H1 (cell line): Measurements from ENCODE around the gene FRMD5.

Source experiments
- CHD2 ChIP-seq: IDR thresholded peaks from 2 replicates; pipeline ENCODE4 v1.6.1; 2012; ENCODE audit warnings: low read length, improper control_type of control experiment
- CTCF ChIP-seq, 3 experiments: IDR thresholded peaks; 1 replicate in 2 of 3; 2 replicates in 1 of 3; pipeline versions ENCODE4 v1.5.1 to v1.6.1; 2011; ENCODE audit warnings: low read length in 3 of 3, mild to moderate bottlenecking in 3 of 3, inconsistent platforms in 2 of 3, low read depth in 1 of 3, moderate library complexity in 1 of 3; ENCODE audit not compliant: insufficient read depth in 1 of 3; ENCODE audit errors: control extremely low read depth in 1 of 3
- E2F6 ChIP-seq: IDR thresholded peaks from 2 replicates; pipeline ENCODE4 v1.6.1; 2012; ENCODE audit warnings: inconsistent platforms
- EP300 ChIP-seq, 2 experiments: IDR thresholded peaks; 1 replicate in 1 of 2; 2 replicates in 1 of 2; pipeline ENCODE4 v1.6.1; 2011 to 2012; ENCODE audit warnings: low read depth in 2 of 2, low read length in 2 of 2, mild to moderate bottlenecking in 2 of 2, borderline replicate concordance in 1 of 2, inconsistent platforms in 1 of 2, moderate library complexity in 1 of 2
- EZH2 ChIP-seq: fragments of 200-600 bp; sonication (generic); IDR thresholded peaks from 2 replicates; pipeline ENCODE4 v1.7.1; 2012; ENCODE audit warnings: low read depth, mild to moderate bottlenecking, moderate library complexity, low read length, inconsistent platforms; ENCODE audit not compliant: severe bottlenecking
- HDAC2 ChIP-seq, 2 experiments: fragments of 300-600 bp in 1 of 2; sonication (generic) in 1 of 2; IDR thresholded peaks; 2 replicates each; pipeline ENCODE4 v1.6.1; 2011 to 2012; ENCODE audit warnings: low read depth in 2 of 2, low read length in 2 of 2, mild to moderate bottlenecking in 2 of 2, moderate library complexity in 2 of 2, borderline replicate concordance in 1 of 2, inconsistent platforms in 1 of 2
- JUND ChIP-seq: IDR thresholded peaks from 2 replicates; pipeline ENCODE4 v1.6.1; 2011; ENCODE audit warnings: mild to moderate bottlenecking, improper control_type of control experiment, low read length
- NRF1 ChIP-seq: IDR thresholded peaks from 2 replicates; pipeline ENCODE4 v1.6.1; 2011; ENCODE audit warnings: mild to moderate bottlenecking, low read depth, low read length, improper control_type of control experiment
- POLR2AphosphoS5 ChIP-seq: IDR thresholded peaks from 2 replicates; pipeline ENCODE4 v1.6.1; 2011; ENCODE audit warnings: low read depth, low read length
- RAD21 ChIP-seq, 2 experiments: IDR thresholded peaks in 1 of 2; conservative IDR thresholded peaks in 1 of 2; 2 replicates each; pipeline ENCODE4 v1.6.1; 2011; ENCODE audit warnings: low read depth in 2 of 2, low read length in 2 of 2, improper control_type of control experiment in 1 of 2, inconsistent platforms in 1 of 2, mild to moderate bottlenecking in 1 of 2, moderate library complexity in 1 of 2
- TAF1 ChIP-seq: IDR thresholded peaks from 2 replicates; pipeline ENCODE4 v1.6.1; 2011; ENCODE audit warnings: mild to moderate bottlenecking, low read depth, low read length
- TEAD4 ChIP-seq: IDR thresholded peaks from 2 replicates; pipeline ENCODE4 v1.6.1; 2012; ENCODE audit warnings: low read depth, low read length, inconsistent platforms, mixed read lengths

GRCh38 chr15:43942194-43942593, 252.9 kb downstream of the FRMD5 start:
- TF ChIP-seq TAF1 (no peak), HDAC2 (IDR thresholded peaks at IDR 0.05; ENCODE audit: borderline replicate concordance in 1 of 2, low read depth in 2 of 2, low read length in 2 of 2) (no peak), NRF1 (no peak), E2F6 (no peak), RAD21 (IDR thresholded peaks at IDR 0.05 in 1 of 2, conservative IDR thresholded peaks at IDR 0.05 in 1 of 2; ENCODE audit: low read depth in 2 of 2, low read length in 2 of 2) (no peak), EP300 (IDR thresholded peaks at IDR 0.05; ENCODE audit: borderline replicate concordance in 1 of 2, low read depth in 2 of 2, low read length in 2 of 2) (no peak), CTCF (IDR thresholded peaks at IDR 0.05; ENCODE audit: control extremely low read depth in 1 of 3, insufficient read depth in 1 of 3, low read depth in 1 of 3, low read length in 3 of 3) (no peak), CHD2 (no peak), JUND (no peak), POLR2AphosphoS5 (no peak), EZH2 (no peak), TEAD4 (no peak)
